ENCODE data around the gene CEP128.
A peak's percentile ranks its signal among the peaks of the same experiment; 100 is the strongest.

CEP128 gene

GRCh38 chr14:80941241-80942185, at the start of gene CEP128:
CEP128 (minus strand) TSS chr14:80941738.
- Histone ChIP-seq H3K4me1 (ENCODE audit: control insufficient read depth, insufficient read depth, low read length, unreplicated experiment) (peaks cover 20% of the 10 kb centered on the region), H3K36me3 (ENCODE audit: insufficient read depth, low read length) (no peaks in the 10 kb centered on the region), H3K27me3 (ENCODE audit: insufficient read depth, low read length) (no peaks in the 10 kb centered on the region), H3K27ac (ENCODE audit: low read depth, low read length) (peak within 1 kb of the TSS; percentile 2; the same call in 1 of the 2 replicates), H3K79me2 (ENCODE audit: control insufficient read depth, insufficient read depth, low read length, unreplicated experiment) (peaks cover 17% of the 10 kb centered on the region), H3K4me3 (ENCODE audit: low read depth, low read length) (peak within 1 kb of the TSS; percentile 91), H2AFZ (ENCODE audit: low read length, unreplicated experiment) (peak within 1 kb of the TSS; percentile 100)

GRCh38 chr14:80988735-80989429, 47.3 kb upstream of the CEP128 start:
- Histone ChIP-seq H3K36me3 (ENCODE audit: insufficient read depth, low read length) (no peaks in the 10 kb centered on the region), H3K27me3 (ENCODE audit: insufficient read depth, low read length) (peaks cover 19% of the 10 kb centered on the region), H3K4me1 (ENCODE audit: control insufficient read depth, insufficient read depth, low read length, unreplicated experiment) (peaks cover 4% of the 10 kb centered on the region), H3K27ac (ENCODE audit: low read depth, low read length) (no peak overlapping the region), H3K79me2 (ENCODE audit: control insufficient read depth, insufficient read depth, low read length, unreplicated experiment) (no peaks in the 10 kb centered on the region), H2AFZ (ENCODE audit: low read length, unreplicated experiment) (no peak overlapping the region), H3K4me3 (ENCODE audit: low read depth, low read length) (no peak overlapping the region)

GRCh38 chr14:80988192-80988591, 46.7 kb upstream of the CEP128 start:
- H3K27ac ChIP-seq (ENCODE audit: low read depth, low read length), result no peak overlapping the region
- H3K79me2 ChIP-seq (ENCODE audit: control insufficient read depth, insufficient read depth, low read length, unreplicated experiment), result no peaks in the 10 kb centered on the region
- peaks cover 4% of the 10 kb centered on the region for H3K4me1 ChIP-seq (ENCODE audit: control insufficient read depth, insufficient read depth, low read length, unreplicated experiment)
- no peak overlapping the region for H3K4me3 ChIP-seq (ENCODE audit: low read depth, low read length)
- H3K36me3 ChIP-seq (ENCODE audit: insufficient read depth, low read length), result no peaks in the 10 kb centered on the region
- no peak overlapping the region for H2AFZ ChIP-seq (ENCODE audit: low read length, unreplicated experiment)
- H3K27me3 ChIP-seq (ENCODE audit: insufficient read depth, low read length), result peaks cover 24% of the 10 kb centered on the region

GRCh38 chr14:80987235-80988032, 45.9 kb upstream of the CEP128 start:
- Histone ChIP-seq H3K79me2 (ENCODE audit: control insufficient read depth, insufficient read depth, low read length, unreplicated experiment) (no peaks in the 10 kb centered on the region), H3K27me3 (ENCODE audit: insufficient read depth, low read length) (peaks cover 30% of the 10 kb centered on the region), H3K4me1 (ENCODE audit: control insufficient read depth, insufficient read depth, low read length, unreplicated experiment) (peaks cover 4% of the 10 kb centered on the region), H3K36me3 (ENCODE audit: insufficient read depth, low read length) (no peaks in the 10 kb centered on the region), H2AFZ (ENCODE audit: low read length, unreplicated experiment) (peak overlapping the region; percentile 79), H3K27ac (ENCODE audit: low read depth, low read length) (no peak overlapping the region), H3K4me3 (ENCODE audit: low read depth, low read length) (no peak overlapping the region)

- Histone ChIP-seq H3K4me1 (ENCODE audit: control insufficient read depth, insufficient read depth, low read length, unreplicated experiment) (no peaks in the 10 kb centered on the region), H3K79me2 (ENCODE audit: control insufficient read depth, insufficient read depth, low read length, unreplicated experiment) (no peaks in the 10 kb centered on the region), H2AFZ (ENCODE audit: low read length, unreplicated experiment) (no peak overlapping the region), H3K27ac (ENCODE audit: low read depth, low read length) (no peak overlapping the region), H3K27me3 (ENCODE audit: insufficient read depth, low read length) (peaks cover 39% of the 10 kb centered on the region), H3K4me3 (ENCODE audit: low read depth, low read length) (no peak overlapping the region), H3K36me3 (ENCODE audit: insufficient read depth, low read length) (no peaks in the 10 kb centered on the region)
These were observed 41.2 kb upstream of the CEP128 start for GRCh38 chr14:80982711-80983110.

GRCh38 chr14:80981673-80982072, 40.1 kb upstream of the CEP128 start:
- Histone ChIP-seq H3K4me3 (ENCODE audit: low read depth, low read length) (no peak overlapping the region), H3K36me3 (ENCODE audit: insufficient read depth, low read length) (no peaks in the 10 kb centered on the region), H3K27ac (ENCODE audit: low read depth, low read length) (no peak overlapping the region), H3K4me1 (ENCODE audit: control insufficient read depth, insufficient read depth, low read length, unreplicated experiment) (no peaks in the 10 kb centered on the region), H3K79me2 (ENCODE audit: control insufficient read depth, insufficient read depth, low read length, unreplicated experiment) (no peaks in the 10 kb centered on the region), H3K27me3 (ENCODE audit: insufficient read depth, low read length) (peaks cover 45% of the 10 kb centered on the region), H2AFZ (ENCODE audit: low read length, unreplicated experiment) (no peak overlapping the region)

- Histone ChIP-seq H2AFZ (ENCODE audit: low read length, unreplicated experiment) (no peak overlapping the region), H3K27me3 (ENCODE audit: insufficient read depth, low read length) (peaks cover 51% of the 10 kb centered on the region), H3K79me2 (ENCODE audit: control insufficient read depth, insufficient read depth, low read length, unreplicated experiment) (no peaks in the 10 kb centered on the region), H3K4me3 (ENCODE audit: low read depth, low read length) (no peak overlapping the region), H3K36me3 (ENCODE audit: insufficient read depth, low read length) (no peaks in the 10 kb centered on the region), H3K4me1 (ENCODE audit: control insufficient read depth, insufficient read depth, low read length, unreplicated experiment) (no peaks in the 10 kb centered on the region), H3K27ac (ENCODE audit: low read depth, low read length) (no peak overlapping the region)
These were observed 39.6 kb upstream of the CEP128 start for GRCh38 chr14:80981156-80981555.

GRCh38 chr14:80979951-80980350, 38.4 kb upstream of the CEP128 start:
- no peak overlapping the region for H3K27ac ChIP-seq (ENCODE audit: low read depth, low read length)
- H3K79me2 ChIP-seq (ENCODE audit: control insufficient read depth, insufficient read depth, low read length, unreplicated experiment), result no peaks in the 10 kb centered on the region
- no peaks in the 10 kb centered on the region for H3K36me3 ChIP-seq (ENCODE audit: insufficient read depth, low read length)
- H2AFZ ChIP-seq (ENCODE audit: low read length, unreplicated experiment), result no peak overlapping the region
- peaks cover 58% of the 10 kb centered on the region for H3K27me3 ChIP-seq (ENCODE audit: insufficient read depth, low read length)
- H3K4me1 ChIP-seq (ENCODE audit: control insufficient read depth, insufficient read depth, low read length, unreplicated experiment), result no peaks in the 10 kb centered on the region
- H3K4me3 ChIP-seq (ENCODE audit: low read depth, low read length), result no peak overlapping the region

- no peak overlapping the region for H3K4me3 ChIP-seq (ENCODE audit: low read depth, low read length)
- H3K4me1 ChIP-seq (ENCODE audit: control insufficient read depth, insufficient read depth, low read length, unreplicated experiment), result no peaks in the 10 kb centered on the region
- no peak overlapping the region for H3K27ac ChIP-seq (ENCODE audit: low read depth, low read length)
- H3K36me3 ChIP-seq (ENCODE audit: insufficient read depth, low read length), result no peaks in the 10 kb centered on the region
- H3K27me3 ChIP-seq (ENCODE audit: insufficient read depth, low read length), result peaks cover 68% of the 10 kb centered on the region
- H3K79me2 ChIP-seq (ENCODE audit: control insufficient read depth, insufficient read depth, low read length, unreplicated experiment), result no peaks in the 10 kb centered on the region
- H2AFZ ChIP-seq (ENCODE audit: low read length, unreplicated experiment), result no peak overlapping the region
These were observed 36.9 kb upstream of the CEP128 start for GRCh38 chr14:80978403-80978802.

GRCh38 chr14:80977221-80977620, 35.7 kb upstream of the CEP128 start:
- Histone ChIP-seq H3K79me2 (ENCODE audit: control insufficient read depth, insufficient read depth, low read length, unreplicated experiment) (no peaks in the 10 kb centered on the region), H3K4me3 (ENCODE audit: low read depth, low read length) (no peak overlapping the region), H3K27ac (ENCODE audit: low read depth, low read length) (no peak overlapping the region), H3K36me3 (ENCODE audit: insufficient read depth, low read length) (no peaks in the 10 kb centered on the region), H3K4me1 (ENCODE audit: control insufficient read depth, insufficient read depth, low read length, unreplicated experiment) (no peaks in the 10 kb centered on the region), H2AFZ (ENCODE audit: low read length, unreplicated experiment) (no peak overlapping the region), H3K27me3 (ENCODE audit: insufficient read depth, low read length) (peaks cover 68% of the 10 kb centered on the region)
